GM13976 (cell line): ENCODE data around the gene EPHB3.

Source experiments
- DNase-seq: peaks from one replicate; pipeline ENCODE4 v3.0.0; 2012; ENCODE audit warnings: low spot score
- in situ Hi-C: fragments of 300-500 bp; cut with MboI; formaldehyde crosslinking; loops from one replicate; pipeline ENCODE4 v1.12.0; 2022; ENCODE audit warnings: low sequenced_read_pairs, mixed read lengths, inconsistent platforms; ENCODE audit not compliant: unreplicated experiment
- TF ChIP-seq, protein P1 (sequence below): IDR thresholded peaks from 2 replicates; pipeline ENCODE4 v1.5.1; 2012; ENCODE audit warnings: borderline replicate concordance, mild to moderate bottlenecking; ENCODE audit not compliant: insufficient read depth; ENCODE audit errors: extremely low read depth, missing control alignments, control extremely low read depth

Gene EPHB3

DNA sequence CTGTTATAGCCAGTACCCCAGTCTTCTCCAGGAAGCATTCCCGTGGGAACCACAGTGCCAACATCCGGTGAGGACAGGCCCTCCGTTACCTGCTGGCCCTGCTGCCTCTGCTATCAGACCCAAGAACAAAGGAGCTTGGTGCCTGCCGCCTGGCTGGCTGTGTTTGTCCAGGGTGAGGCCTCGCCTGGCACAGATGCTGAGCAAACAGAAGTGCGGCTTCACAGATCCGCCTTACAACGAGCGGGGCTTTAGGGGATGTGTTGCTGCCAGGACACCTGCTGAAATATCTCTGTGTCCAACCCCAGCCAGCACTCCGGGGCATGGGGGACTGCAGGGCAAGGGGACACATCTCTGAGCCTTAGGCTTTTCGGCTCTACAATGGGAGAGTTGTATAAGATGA is 2.2 kb upstream of the EPHB3 start:
- in situ Hi-C loops = no loop called here
- TF ChIP-seq, protein P1, sequence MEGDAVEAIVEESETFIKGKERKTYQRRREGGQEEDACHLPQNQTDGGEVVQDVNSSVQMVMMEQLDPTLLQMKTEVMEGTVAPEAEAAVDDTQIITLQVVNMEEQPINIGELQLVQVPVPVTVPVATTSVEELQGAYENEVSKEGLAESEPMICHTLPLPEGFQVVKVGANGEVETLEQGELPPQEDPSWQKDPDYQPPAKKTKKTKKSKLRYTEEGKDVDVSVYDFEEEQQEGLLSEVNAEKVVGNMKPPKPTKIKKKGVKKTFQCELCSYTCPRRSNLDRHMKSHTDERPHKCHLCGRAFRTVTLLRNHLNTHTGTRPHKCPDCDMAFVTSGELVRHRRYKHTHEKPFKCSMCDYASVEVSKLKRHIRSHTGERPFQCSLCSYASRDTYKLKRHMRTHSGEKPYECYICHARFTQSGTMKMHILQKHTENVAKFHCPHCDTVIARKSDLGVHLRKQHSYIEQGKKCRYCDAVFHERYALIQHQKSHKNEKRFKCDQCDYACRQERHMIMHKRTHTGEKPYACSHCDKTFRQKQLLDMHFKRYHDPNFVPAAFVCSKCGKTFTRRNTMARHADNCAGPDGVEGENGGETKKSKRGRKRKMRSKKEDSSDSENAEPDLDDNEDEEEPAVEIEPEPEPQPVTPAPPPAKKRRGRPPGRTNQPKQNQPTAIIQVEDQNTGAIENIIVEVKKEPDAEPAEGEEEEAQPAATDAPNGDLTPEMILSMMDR = no peak
- DNase-seq = no peak

DNA sequence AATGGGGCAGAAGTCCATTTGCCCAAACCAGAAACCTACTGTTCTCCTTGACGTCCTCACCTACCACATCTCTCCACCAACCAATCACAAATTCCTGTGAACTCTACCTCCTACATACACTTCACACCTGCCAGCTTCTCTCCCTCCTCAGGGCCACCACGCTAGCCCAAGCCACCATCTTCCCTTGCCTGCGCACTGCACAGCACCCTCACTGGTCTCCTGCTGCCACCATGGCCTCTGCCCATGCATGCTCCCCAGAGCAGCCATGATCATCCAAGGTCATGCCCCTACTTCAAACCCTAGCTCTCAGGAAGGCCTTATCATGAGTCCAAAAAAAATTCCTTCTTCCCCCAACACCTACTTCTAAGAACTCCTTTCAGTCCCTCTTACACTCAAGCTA is 1.1 kb upstream of the EPHB3 start:
- in situ Hi-C loops = no loop called here
- DNase-seq = no peak
- TF ChIP-seq, protein P1 = no peak

DNA sequence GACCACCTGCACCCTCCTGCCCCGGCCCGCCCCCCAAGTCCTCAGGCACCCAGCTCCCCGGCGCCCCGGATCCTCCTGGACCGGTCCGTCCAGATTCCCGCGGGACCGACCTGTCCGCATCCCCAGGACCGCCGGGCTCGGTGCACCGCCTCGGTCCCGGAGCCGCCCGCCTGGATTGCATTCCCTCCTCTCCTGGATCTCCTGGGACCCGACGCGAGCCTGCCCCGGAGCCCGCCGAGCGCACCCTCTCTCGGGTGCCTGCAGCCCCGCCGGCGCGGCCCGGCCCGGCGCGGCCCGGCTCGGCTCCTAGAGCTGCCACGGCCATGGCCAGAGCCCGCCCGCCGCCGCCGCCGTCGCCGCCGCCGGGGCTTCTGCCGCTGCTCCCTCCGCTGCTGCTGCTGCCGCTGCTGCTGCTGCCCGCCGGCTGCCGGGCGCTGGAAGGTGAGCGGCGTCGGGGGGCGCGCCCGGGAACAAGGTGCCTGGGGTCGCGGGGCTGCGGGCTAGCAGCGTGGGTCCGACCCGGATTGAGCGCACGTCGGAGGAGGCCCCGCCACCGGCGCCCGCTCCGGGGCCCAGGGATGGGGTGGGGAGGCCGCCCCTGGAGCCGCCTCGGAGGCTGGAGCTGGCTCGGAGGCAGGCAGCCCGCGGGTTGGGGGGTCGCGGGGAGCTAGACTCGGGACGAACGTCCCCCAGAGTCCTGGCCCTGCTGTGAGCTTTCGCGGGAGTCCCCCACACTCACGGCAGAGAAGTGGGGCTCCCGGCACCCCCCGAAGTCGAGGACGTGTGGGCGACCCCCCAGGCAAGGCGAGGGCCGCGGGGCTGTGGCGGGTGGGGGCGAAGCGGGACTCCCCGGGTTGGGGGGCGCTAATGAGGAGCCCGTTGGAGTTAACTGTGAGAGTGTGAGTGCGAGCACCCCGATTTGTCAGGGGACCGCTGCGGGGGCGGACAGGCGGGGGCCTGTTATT is 610 bp downstream of the EPHB3 start:
- in situ Hi-C loops = no loop called here
- TF ChIP-seq, protein P1 = no peak
- DNase-seq = no peak

DNA sequence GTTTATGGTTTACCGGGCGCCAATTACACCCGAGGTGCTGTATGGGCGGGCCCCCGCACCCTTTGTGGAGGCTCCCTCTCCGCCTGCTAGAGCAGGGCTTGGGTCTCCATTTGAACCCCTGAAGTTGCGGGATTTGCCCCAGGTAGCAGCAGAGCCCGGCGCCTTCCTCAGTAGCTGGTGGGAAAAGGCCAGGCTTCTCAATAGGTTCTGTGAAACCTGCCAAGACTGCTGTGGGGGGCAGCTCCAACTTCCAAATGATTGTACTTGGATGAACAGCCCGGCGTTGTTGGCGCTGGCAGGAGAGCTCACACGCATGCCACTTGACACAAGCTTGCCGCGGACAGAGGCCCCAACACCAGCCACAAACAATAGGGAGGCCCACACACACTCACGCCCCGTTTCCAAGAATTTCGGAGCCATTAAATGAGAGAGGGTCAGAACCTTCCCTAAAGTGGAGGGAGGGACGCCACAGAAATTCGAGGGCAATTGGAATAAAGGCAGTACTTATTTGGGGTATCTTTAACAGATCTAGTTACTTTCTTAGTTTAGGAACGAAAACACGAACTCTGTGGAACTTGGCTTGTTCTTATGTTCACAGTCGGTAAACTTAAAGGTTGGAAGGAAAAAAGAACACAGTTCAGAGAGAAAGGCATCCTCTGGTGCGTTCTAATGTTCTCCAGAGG is 1.4 kb downstream of the EPHB3 start:
- in situ Hi-C loops = no loop called here

DNA sequence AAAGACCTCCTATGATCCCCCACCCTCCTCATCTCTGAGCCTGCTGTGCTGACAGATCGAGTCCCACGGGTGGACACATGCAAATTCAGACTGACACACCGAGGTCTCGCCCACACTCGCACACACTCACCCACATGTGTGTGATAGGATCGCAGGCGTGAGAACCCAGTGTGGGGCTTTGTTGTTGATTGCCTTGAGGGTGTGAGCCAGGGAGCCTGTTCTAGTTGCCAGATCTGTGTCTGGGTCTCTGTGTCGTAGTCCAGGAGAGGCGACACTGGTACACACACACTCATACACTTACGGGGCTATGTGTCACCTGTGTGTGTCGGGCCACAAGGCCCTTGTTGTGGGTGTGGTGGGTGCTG is 2.0 kb downstream of the EPHB3 start:
- in situ Hi-C loops = no loop called here
- DNase-seq = no peak
- TF ChIP-seq, protein P1 = no peak

More for the DNA sequence above, 1.4 kb downstream of the EPHB3 start:
- DNase-seq = no peak
- TF ChIP-seq, protein P1 = no peak

DNA sequence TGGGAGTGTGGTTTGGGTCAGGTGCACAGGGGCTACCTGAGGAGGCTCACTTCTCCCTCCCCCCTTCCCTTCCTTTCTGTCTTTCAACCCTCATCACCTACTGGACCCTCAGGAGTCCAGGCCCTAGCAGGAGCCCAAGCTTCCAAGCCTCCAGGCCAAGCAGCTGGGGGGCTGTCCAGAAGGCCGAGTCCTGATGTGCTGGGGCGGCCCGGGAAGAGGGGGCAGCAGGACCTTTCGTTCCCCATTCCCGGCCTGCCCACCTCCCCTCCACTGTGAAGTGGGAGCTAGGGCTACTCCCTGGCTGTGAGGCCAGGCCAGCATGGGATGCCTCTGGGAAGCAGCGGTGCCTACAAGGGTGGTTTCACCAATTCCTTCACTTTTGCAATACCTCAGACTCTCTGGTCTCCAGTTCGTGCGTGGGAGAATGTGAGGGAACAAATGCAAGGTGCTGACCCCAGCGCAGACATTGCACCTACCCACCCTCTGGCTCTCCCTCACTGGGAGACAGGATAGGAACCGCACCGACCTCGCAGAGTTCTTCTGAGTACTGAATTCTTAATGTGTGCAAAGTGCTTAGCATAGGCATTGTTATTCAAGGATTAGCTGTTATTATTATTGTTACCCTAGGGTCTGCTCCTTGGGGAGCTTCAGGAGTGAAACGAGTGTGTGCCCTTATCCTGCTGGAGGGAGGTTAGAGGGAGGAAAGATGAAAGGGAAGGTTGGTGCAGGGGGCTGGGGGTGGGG is 2.5 kb downstream of the EPHB3 start:
- no peak for DNase-seq
- in situ Hi-C loops = no loop called here
- TF ChIP-seq, protein P1 = no peak
